Osteoblast (primary cell): ENCODE data around the gene TMC3. TPM values are rescaled to one million over a fixed set of nuclear protein-coding genes. Genes with fewer than 3 reads are reported as not detected.

ENCODE experiments used
- DNase-seq: peaks from one replicate; pipeline ENCODE4 v3.0.0; 2011; ENCODE audit warnings: low spot score, mixed read lengths; ENCODE audit not compliant: insufficient read length; ENCODE audit errors: missing footprints
- H2AFZ ChIP-seq: 2 replicates; pipeline ENCODE4 v1.6.0; 2011; ENCODE audit warnings: mild to moderate bottlenecking, low read length
- H3K27ac ChIP-seq: 2 replicates; pipeline ENCODE4 v1.5.1; 2011; ENCODE audit warnings: mild to moderate bottlenecking, low read depth, low read length, moderate library complexity
- H3K27me3 ChIP-seq: 2 replicates; pipeline ENCODE4 v1.6.0; 2012; ENCODE audit warnings: mild to moderate bottlenecking, control low read depth, inconsistent platforms, low read length, moderate library complexity; ENCODE audit not compliant: insufficient read depth
- H3K36me3 ChIP-seq: 2 replicates; pipeline ENCODE4 v1.5.1; 2011; ENCODE audit warnings: mild to moderate bottlenecking, low read length, control low read depth, moderate library complexity; ENCODE audit not compliant: insufficient read depth
- H3K4me1 ChIP-seq: 2 replicates; pipeline ENCODE4 v1.5.1; 2011; ENCODE audit warnings: mild to moderate bottlenecking, low read length, control low read depth, moderate library complexity; ENCODE audit not compliant: insufficient read depth
- H3K4me2 ChIP-seq: 2 replicates; pipeline ENCODE4 v1.6.0; 2011; ENCODE audit warnings: mild to moderate bottlenecking, low read length; ENCODE audit not compliant: insufficient read depth
- H3K4me3 ChIP-seq: fragments of 200-600 bp; sonication (generic); 3 replicates; pipeline ENCODE4 v1.5.1; 2012; ENCODE audit warnings: mild to moderate bottlenecking, low read length, inconsistent platforms; ENCODE audit not compliant: insufficient read depth
- H3K79me2 ChIP-seq: 2 replicates; pipeline ENCODE4 v1.6.0; 2012; ENCODE audit warnings: mild to moderate bottlenecking, low read length, control low read depth, inconsistent platforms; ENCODE audit not compliant: insufficient read depth
- H3K9me3 ChIP-seq: 2 replicates; pipeline ENCODE4 v1.5.1; 2011; ENCODE audit warnings: low read depth, low read length, control low read depth
- H4K20me1 ChIP-seq: 2 replicates; pipeline ENCODE4 v1.6.0; 2012; ENCODE audit warnings: mild to moderate bottlenecking, low read length, control low read depth; ENCODE audit not compliant: insufficient read depth
- CTCF ChIP-seq: IDR thresholded peaks from 2 replicates; pipeline ENCODE4 v1.5.1; 2011; ENCODE audit warnings: mild to moderate bottlenecking, low read depth, low read length, moderate library complexity; ENCODE audit errors: extremely low read depth
- total RNA-seq: library from RNA; depleted of rRNA; stranded (reverse); fragments of >200 nt; gene quantifications from 2 replicates; pipeline ENCODE4 v1.2.3, GENCODE V29; 2012

Gene TMC3
- total RNA-seq, 1 donor: not detected

- peak overlapping the region; percentile 77 for H3K27ac ChIP-seq
- H3K4me1 ChIP-seq: peaks cover 37% of the 10 kb centered on the region
- peak overlapping the region; percentile 51 for H3K4me2 ChIP-seq
- H3K4me3 ChIP-seq: no peak overlapping the region
- DNase-seq: peak; percentile 90
- TF ChIP-seq CTCF: no peak
- no peaks in the 10 kb centered on the region for H3K9me3 ChIP-seq
- H3K79me2 ChIP-seq: peaks cover 16% of the 10 kb centered on the region
- no peaks in the 10 kb centered on the region for H3K27me3 ChIP-seq
- no peak overlapping the region for H2AFZ ChIP-seq
- H3K36me3 ChIP-seq: no peaks in the 10 kb centered on the region
- H4K20me1 ChIP-seq: no peaks in the 10 kb centered on the region
These were observed 46.5 kb downstream of the TMC3 start for GRCh38 chr15:81327516-81327915.

GRCh38 chr15:81326466-81327212 lies 47.4 kb downstream of the TMC3 start:
- no peak for DNase-seq
- H3K27ac ChIP-seq: peak overlapping the region; percentile 77
- H3K4me3 ChIP-seq: no peak overlapping the region
- no peak for TF ChIP-seq CTCF
- no peaks in the 10 kb centered on the region for H3K9me3 ChIP-seq
- H3K4me2 ChIP-seq: peak overlapping the region; percentile 51
- H3K79me2 ChIP-seq: peaks cover 23% of the 10 kb centered on the region
- H3K4me1 ChIP-seq: peaks cover 42% of the 10 kb centered on the region
- no peaks in the 10 kb centered on the region for H3K27me3 ChIP-seq
- peaks cover 3% of the 10 kb centered on the region for H3K36me3 ChIP-seq
- no peak overlapping the region for H2AFZ ChIP-seq
- no peaks in the 10 kb centered on the region for H4K20me1 ChIP-seq

- peak within 1 kb of the TSS; percentile 88 for H3K4me2 ChIP-seq
- H3K79me2 ChIP-seq: peaks cover 23% of the 10 kb centered on the region
- peaks cover under 1% of the 10 kb centered on the region for H4K20me1 ChIP-seq
- peak within 1 kb of the TSS; percentile 87 for H3K4me3 ChIP-seq
- TF ChIP-seq CTCF: no peak
- peaks cover 39% of the 10 kb centered on the region for H3K4me1 ChIP-seq
- H3K27ac ChIP-seq: peak within 1 kb of the TSS; percentile 72
- H3K27me3 ChIP-seq: no peaks in the 10 kb centered on the region
- DNase-seq: peak; percentile 98
- peak within 1 kb of the TSS; percentile 95 for H2AFZ ChIP-seq
- H3K36me3 ChIP-seq: peaks cover 26% of the 10 kb centered on the region
- H3K9me3 ChIP-seq: no peaks in the 10 kb centered on the region
These were observed 49.8 kb downstream of the TMC3 start, which contains the start of gene STARD5 for GRCh38 chr15:81323944-81324881. STARD5 (minus strand) TSS chr15:81324141; CDS start chr15:81324099, 42 bp downstream.
